HG03064 (cell line): ENCODE data around the gene EVX1.

Experiments used
- ATAC-seq: cut with Tn5 transposase; IDR thresholded peaks from one replicate; pipeline ENCODE4 v1.9.1; 2021; ENCODE audit warnings: low read depth; ENCODE audit not compliant: unreplicated experiment

Gene EVX1

GRCh38 chr7:27224983-27225934 lies 17.3 kb upstream of the EVX1 start:
- no peak for ATAC-seq

- no peak for ATAC-seq
These were observed 13.2 kb upstream of the EVX1 start for GRCh38 chr7:27229448-27229847.

- ATAC-seq: no peak
These were observed 7.0 kb upstream of the EVX1 start for GRCh38 chr7:27235387-27236311.

GRCh38 chr7:27237735-27238334 lies 4.8 kb upstream of the EVX1 start:
- ATAC-seq: no peak

GRCh38 chr7:27238979-27239386 lies 3.6 kb upstream of the EVX1 start:
- no peak for ATAC-seq

GRCh38 chr7:27239387-27240014 lies 3.1 kb upstream of the EVX1 start:
- ATAC-seq: no peak

GRCh38 chr7:27240015-27240731 lies 2.4 kb upstream of the EVX1 start:
- no peak for ATAC-seq

GRCh38 chr7:27241189-27242056 lies 1.2 kb upstream of the EVX1 start:
- no peak for ATAC-seq

GRCh38 chr7:27242154-27242553 lies 448 bp upstream of the EVX1 start:
- ATAC-seq: no peak

GRCh38 chr7:27243340-27244163 lies 950 bp downstream of the EVX1 start:
- no peak for ATAC-seq

GRCh38 chr7:27244488-27245123 lies 2.0 kb downstream of the EVX1 start:
- no peak for ATAC-seq

- ATAC-seq: no peak
These were observed 2.7 kb downstream of the EVX1 start for GRCh38 chr7:27245124-27245797.

GRCh38 chr7:27245798-27246691 lies 3.4 kb downstream of the EVX1 start:
- ATAC-seq: no peak

GRCh38 chr7:27247000-27247399 lies 4.4 kb downstream of the EVX1 start:
- ATAC-seq: no peak

- no peak for ATAC-seq
These were observed 5.1 kb downstream of the EVX1 start for GRCh38 chr7:27247452-27248426.
